ENCODE data around the gene SLC52A1. TPM values are rescaled to one million over a fixed set of nuclear protein-coding genes. Genes with fewer than 3 reads are reported as not detected.
"Not testable (repeated sequence)": the region's sequence is repeated elsewhere in the genome, so short reads cannot be mapped to it uniquely, and the experiment has no call there.

The SLC52A1 gene
- total RNA-seq (under 1 TPM in 1 of 9 donors, not detected in 8; 0.40 TPM), polyA plus RNA-seq (under 1 TPM in 1 of 3 donors, not detected in 2; 0.24 TPM)
- long read RNA-seq, donor 1 = 0 reads
- long read RNA-seq, donor 2 = 0 reads
- long read RNA-seq, donor 3 = 0 reads
- long read RNA-seq, donor 4 = 0 reads
- long read RNA-seq, donor 5 = 0 reads
- long read RNA-seq, donor 6 = 0 reads
- long read RNA-seq, donor 7 = 0 reads
- long read RNA-seq, donor 8 = 0 reads
- long read RNA-seq, donor 9 = 0 reads
- long read RNA-seq, donor 10 = 0 reads

- Histone ChIP-seq H3K27me3 (peaks cover 6% of the 10 kb centered on the region), H3K27ac (no peak within 1 kb of the TSS), H3K36me3 (replicated peaks in 1 of 2) (no peaks in the 10 kb centered on the region), H3K9me3 (replicated peaks in 1 of 3) (no peaks in the 10 kb centered on the region), H3K4me1 (replicated peaks in 1 of 2) (peaks cover 0 to 3% of the 10 kb centered on the region in 2 donors), H3K4me3 (peak within 1 kb of the TSS in 1 of 4 donors; percentile 26)
- DNase-seq = no peak
- no peak for TF ChIP-seq CTCF (IDR thresholded peaks at IDR 0.05)
- TF ChIP-seq POLR2A (IDR thresholded peaks at IDR 0.05) = no peak
- intact Hi-C loops (cut with DNase I) = no loop called here
- 7 to 33% (median 12%) methylated on average over 6 to 24 of the region's 24 CpGs for WGBS, 4 donors
Measured at GRCh38 chr17:5035315-5035714, at the start of gene SLC52A1. Gene SLC52A1, minus strand, starts transcription at chr17:5035426. Its CDS starts 820 bp downstream, at chr17:5034606.

GRCh38 chr17:5080591-5080990, 45.4 kb upstream of the SLC52A1 start:
- peaks cover 0 to 9% (median 0%) of the 10 kb centered on the region in 3 donors for H3K9me3 ChIP-seq (replicated peaks in 1 of 3)
- TF ChIP-seq CTCF (IDR thresholded peaks at IDR 0.05) (no peak), POLR2A (IDR thresholded peaks at IDR 0.05) (no peak)
- H3K4me1 ChIP-seq (replicated peaks in 1 of 2) = peaks cover 4 to 9% of the 10 kb centered on the region in 2 donors
- no peak overlapping the region for H3K27ac ChIP-seq
- no peak overlapping the region for H3K4me3 ChIP-seq
- no peak for DNase-seq
- H3K27me3 ChIP-seq = no peaks in the 10 kb centered on the region
- 89 to 90% (median 89%) methylated on average over 3 of the region's 3 CpGs for WGBS, 4 donors
- H3K36me3 ChIP-seq (replicated peaks in 1 of 2) = no peaks in the 10 kb centered on the region
- intact Hi-C loops (cut with DNase I) = no loop called here

- H3K9me3 ChIP-seq (replicated peaks in 1 of 3) = no peaks in the 10 kb centered on the region
- peaks cover 4 to 9% of the 10 kb centered on the region in 2 donors for H3K4me1 ChIP-seq (replicated peaks in 1 of 2)
- 1 to 4% (median 2%) methylated on average over 17 to 75 of the region's 75 CpGs for WGBS, 4 donors
- intact Hi-C loops (cut with DNase I) = no loop called here
- H3K27me3 ChIP-seq = no peaks in the 10 kb centered on the region
- peak; percentile 81 to 91 (median 84) for DNase-seq
- peak within 1 kb of the TSS; percentile 4 to 93 (median 62) for H3K4me3 ChIP-seq
- peak within 1 kb of the TSS in 4 of 5 donors; percentile 2 to 83 (median 42) for H3K27ac ChIP-seq
- TF ChIP-seq CTCF (IDR thresholded peaks at IDR 0.05) (peak in 3 of 6 experiments; percentile 5 to 30 (median 21)), POLR2A (IDR thresholded peaks at IDR 0.05) (peak; percentile 29 to 40)
- no peaks in the 10 kb centered on the region for H3K36me3 ChIP-seq (replicated peaks in 1 of 2)
Measured at GRCh38 chr17:5078106-5079028, 43.1 kb upstream of the SLC52A1 start, which contains the start of gene ZFP3. Gene ZFP3, plus strand, starts transcription at chr17:5078467. Its CDS starts 13,038 bp downstream, at chr17:5091505.

GRCh38 chr17:5077781-5078105, 42.5 kb upstream of the SLC52A1 start:
- WGBS, 4 donors = 9 to 37% (median 13%) methylated on average over 10 to 14 of the region's 14 CpGs
- intact Hi-C loops (cut with DNase I) = no loop called here

GRCh38 chr17:5077275-5077674, 42.0 kb upstream of the SLC52A1 start:
- peak overlapping the region in 1 of 5 donors; percentile 83 for H3K27ac ChIP-seq
- intact Hi-C loops (cut with DNase I) = not testable (repeated sequence)

More at GRCh38 chr17:5077781-5078105, 42.5 kb upstream of the SLC52A1 start:
- Histone ChIP-seq H3K27ac (peak overlapping the region in 4 of 5 donors; percentile 2 to 83 (median 42)), H3K9me3 (replicated peaks in 1 of 3) (no peaks in the 10 kb centered on the region), H3K27me3 (no peaks in the 10 kb centered on the region), H3K4me3 (peak overlapping the region; percentile 4 to 93 (median 62)), H3K4me1 (replicated peaks in 1 of 2) (peaks cover 4 to 9% of the 10 kb centered on the region in 2 donors), H3K36me3 (replicated peaks in 1 of 2) (no peaks in the 10 kb centered on the region)
- peak in 1 of 7 donors; percentile 20 for DNase-seq
- no peak for TF ChIP-seq CTCF (IDR thresholded peaks at IDR 0.05)
- TF ChIP-seq POLR2A (IDR thresholded peaks at IDR 0.05) = no peak

GRCh38 chr17:5075472-5075871, 40.2 kb upstream of the SLC52A1 start:
- intact Hi-C loops (cut with DNase I); H3K9me3 ChIP-seq (replicated peaks in 1 of 3); H3K4me3 ChIP-seq; DNase-seq; H3K27me3 ChIP-seq; H3K36me3 ChIP-seq (replicated peaks in 1 of 2); H3K4me1 ChIP-seq (replicated peaks in 1 of 2); H3K27ac ChIP-seq: not testable (repeated sequence)
- 65 to 87% (median 83%) methylated on average over 4 to 5 of the region's 5 CpGs for WGBS, 4 donors

More at GRCh38 chr17:5077275-5077674, 42.0 kb upstream of the SLC52A1 start:
- H3K4me3 ChIP-seq = peak overlapping the region in 1 of 4 donors; percentile 55
- H3K9me3 ChIP-seq (replicated peaks in 1 of 3); H3K4me1 ChIP-seq (replicated peaks in 1 of 2); DNase-seq; H3K36me3 ChIP-seq (replicated peaks in 1 of 2); H3K27me3 ChIP-seq: not testable (repeated sequence)
- 90 to 99% (median 98%) methylated on average over 24 of the region's 24 CpGs for WGBS, 4 donors

Data from adrenal gland (tissue), 19 donors.